ENCODE results near the gene RAB39A. TPM values are rescaled to one million over a fixed set of nuclear protein-coding genes. Genes with fewer than 3 reads are reported as not detected.

Gene RAB39A
- total and polyA plus RNA-seq, 9 of the 15 experiments (the other 6 are each of a cell fraction or from before 2014, with no cell fraction given): not detected

GRCh38 chr11:107962181-107962580, 33.9 kb downstream of the RAB39A start:
- intact Hi-C loops (cut with micrococcal nuclease) (no loop called here), in situ Hi-C loops (cut with MboI) (no loop called here)
- BruUV-seq (replicated peaks): no TSS peak
- ChIA-PET CTCF (ENCODE audit: low intra/inter-chr PET ratio) (no interaction called here), POLR2A (no interaction called here)
- FAIRE-seq (no peak), ATAC-seq (no peak), DNase-seq (ENCODE audit: extremely low read depth in 1 of 4, low spot score in 3 of 4) (no peak)
- Histone ChIP-seq H3K4me2 (ENCODE audit: insufficient read depth, low read length) (no peak overlapping the region), H3K79me2 (ENCODE audit: control insufficient read depth, insufficient read depth, low read length) (no peaks in the 10 kb centered on the region), H3K4me1 (replicated peaks in 1 of 2; ENCODE audit: control insufficient read depth in 2 of 2, insufficient read depth in 2 of 2, low read length in 2 of 2) (no peaks in the 10 kb centered on the region), H3K27me3 (ENCODE audit: control insufficient read depth in 2 of 2, insufficient read depth in 2 of 2, low read length in 2 of 2) (peaks cover 6 to 13% of the 10 kb centered on the region in 2 experiments; a peak in 3 of 5 replicates), H2AFZ (ENCODE audit: low read depth, low read length) (no peak overlapping the region), H3K4me3 (no peak overlapping the region), H3K9ac (ENCODE audit: insufficient read depth in 1 of 2, low read depth in 2 of 2, low read length in 2 of 2) (no peak overlapping the region), H3K36me3 (ENCODE audit: control insufficient read depth, insufficient read depth, low read length) (no peaks in the 10 kb centered on the region), H4K20me1 (replicated peaks; ENCODE audit: control insufficient read depth, insufficient read depth, low read length) (no peaks in the 10 kb centered on the region), H3K9me1 (ENCODE audit: control insufficient read depth, insufficient read depth, low read length) (no peaks in the 10 kb centered on the region), H3K27ac (ENCODE audit: extremely low read depth, low read depth, low read length) (no peak overlapping the region), H3K9me3 (replicated peaks; ENCODE audit: control insufficient read depth, insufficient read depth, low read depth, low read length) (no peaks in the 10 kb centered on the region)
- 0% methylated on average over 1 of the region's 1 CpG for WGBS (ENCODE audit: insufficient coverage, low coverage, missing lambda C conversion rate)
- no peak for TF ChIP-seq SMARCC2 (IDR thresholded peaks at IDR 0.05; ENCODE audit: low read depth)
- TF ChIP-seq CBX2 (IDR thresholded peaks at IDR 0.05; ENCODE audit: insufficient read depth, low read length, poor library complexity, severe bottlenecking): no peak
- TF ChIP-seq ZNF407 (IDR thresholded peaks at IDR 0.05; ENCODE audit: low read depth): no peak
- TF ChIP-seq SIN3B (IDR thresholded peaks at IDR 0.05; ENCODE audit: low read depth): no peak
- no peak for TF ChIP-seq FOSL1 (tag; conservative IDR thresholded peaks at IDR 0.05)
- no peak for TF ChIP-seq ZNF395 (CRISPR knock-in tag; IDR thresholded peaks at IDR 0.05)
- no peak for TF ChIP-seq C11orf30 (IDR thresholded peaks at IDR 0.05; ENCODE audit: low read depth)
- no peak for TF ChIP-seq RUNX1 (IDR thresholded peaks at IDR 0.05; ENCODE audit: low read depth)
- no peak for TF ChIP-seq TAF7 (tag; IDR thresholded peaks at IDR 0.05)
- TF ChIP-seq PATZ1 (CRISPR knock-in tag; IDR thresholded peaks at IDR 0.05; ENCODE audit: borderline replicate concordance): no peak
- no peak for TF ChIP-seq NCOR1 (IDR thresholded peaks at IDR 0.05)
- TF ChIP-seq ZNF551 (CRISPR knock-in tag; IDR thresholded peaks at IDR 0.05): no peak
